ENCODE results near the gene ITGAX.

DNA sequence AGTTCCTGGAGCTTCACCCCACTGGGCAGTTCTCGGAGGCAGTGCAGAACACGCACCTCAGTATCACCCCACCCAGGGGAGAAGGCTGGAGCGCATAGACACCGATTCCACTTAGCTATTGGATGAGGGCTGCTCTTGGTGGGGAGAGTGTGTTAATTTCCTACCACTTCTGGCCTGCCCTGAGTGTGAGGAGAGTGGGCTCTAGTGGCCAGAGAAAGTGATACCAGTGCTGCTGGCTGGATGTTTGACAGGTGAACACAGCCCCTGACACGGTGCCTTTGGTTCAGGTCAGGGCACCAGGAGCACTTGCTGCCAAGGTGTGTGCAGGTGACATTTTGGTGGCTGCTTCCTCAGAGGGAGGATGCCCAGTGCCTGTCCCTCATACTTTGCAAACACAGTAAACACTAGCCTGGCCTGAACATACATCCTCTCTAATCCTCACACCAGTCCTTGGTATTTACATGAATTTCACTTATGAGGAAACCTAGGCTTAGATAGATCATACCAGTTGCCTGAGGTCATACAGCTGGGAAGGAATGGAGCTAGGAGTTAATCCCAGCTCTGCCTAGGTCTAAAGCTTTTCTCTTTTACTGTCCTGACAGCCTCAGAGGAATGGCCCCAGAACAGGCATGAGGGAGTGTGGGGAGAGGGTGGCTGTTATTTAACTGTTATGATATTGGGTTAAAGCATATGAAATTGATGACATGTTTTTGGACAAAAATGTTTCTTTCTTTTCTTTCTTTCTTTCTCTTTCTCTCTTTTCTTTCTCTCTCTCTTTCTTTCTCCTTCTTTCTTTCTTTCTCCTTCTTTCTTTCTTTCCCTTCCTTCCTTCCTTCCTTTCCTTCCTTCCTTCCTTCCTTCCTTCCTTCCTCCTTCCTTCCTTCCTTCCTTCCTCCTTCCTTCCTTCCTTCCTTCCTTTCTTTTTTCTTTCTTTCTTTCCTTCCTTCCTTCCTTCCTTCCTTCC lies 21.0 kb upstream of the ITGAX start:
- TF ChIP-seq, protein P1, sequence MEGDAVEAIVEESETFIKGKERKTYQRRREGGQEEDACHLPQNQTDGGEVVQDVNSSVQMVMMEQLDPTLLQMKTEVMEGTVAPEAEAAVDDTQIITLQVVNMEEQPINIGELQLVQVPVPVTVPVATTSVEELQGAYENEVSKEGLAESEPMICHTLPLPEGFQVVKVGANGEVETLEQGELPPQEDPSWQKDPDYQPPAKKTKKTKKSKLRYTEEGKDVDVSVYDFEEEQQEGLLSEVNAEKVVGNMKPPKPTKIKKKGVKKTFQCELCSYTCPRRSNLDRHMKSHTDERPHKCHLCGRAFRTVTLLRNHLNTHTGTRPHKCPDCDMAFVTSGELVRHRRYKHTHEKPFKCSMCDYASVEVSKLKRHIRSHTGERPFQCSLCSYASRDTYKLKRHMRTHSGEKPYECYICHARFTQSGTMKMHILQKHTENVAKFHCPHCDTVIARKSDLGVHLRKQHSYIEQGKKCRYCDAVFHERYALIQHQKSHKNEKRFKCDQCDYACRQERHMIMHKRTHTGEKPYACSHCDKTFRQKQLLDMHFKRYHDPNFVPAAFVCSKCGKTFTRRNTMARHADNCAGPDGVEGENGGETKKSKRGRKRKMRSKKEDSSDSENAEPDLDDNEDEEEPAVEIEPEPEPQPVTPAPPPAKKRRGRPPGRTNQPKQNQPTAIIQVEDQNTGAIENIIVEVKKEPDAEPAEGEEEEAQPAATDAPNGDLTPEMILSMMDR (conservative IDR thresholded peaks at IDR 0.05; ENCODE audit: low read depth, low read length), result peak; percentile 48
- no peak for TF ChIP-seq EZH2 (IDR thresholded peaks at IDR 0.05; ENCODE audit: borderline replicate concordance, low read depth, low read length, poor library complexity, severe bottlenecking)

All from A673 (cell line).